Body of pancreas (tissue), 4 donors: ENCODE data around the gene ATG2B.

Experiments
- CTCF ChIP-seq, 7 experiments: fragments of 450-650 bp in 4 of 7; fragments of 200-600 bp in 3 of 7; sonication (generic) in 3 of 7; IDR thresholded peaks; one replicate each; pipeline ENCODE4 v1.5.1; 2016 to 2019; ENCODE audit warnings: antibody characterized with exemption in 7 of 7
- POLR2A ChIP-seq, 3 donors: fragments of 450-650 bp; IDR thresholded peaks; one replicate each; pipeline ENCODE4 v1.6.1; 2016; ENCODE audit warnings: antibody characterized with exemption in 3 of 3, mild to moderate bottlenecking in 2 of 3

- no peak for TF ChIP-seq POLR2A (IDR thresholded peaks at IDR 0.05)
- TF ChIP-seq CTCF (IDR thresholded peaks at IDR 0.05), result no peak
These were observed 21.6 kb upstream of the ATG2B start for GRCh38 chr14:96384740-96385139.
